Common myeloid progenitor, CD34-positive (primary cell): ENCODE measurements around the gene PSD2.

Source experiments
- CTCF ChIA-PET: fragments of 350-600 bp; sonication (Branson Sonifier 250); formaldehyde crosslinking; loops from one replicate; lab custom pipeline; 2021; ENCODE audit warnings: antibody characterized with exemption; lab: Charles Lee
- POLR2A ChIA-PET: fragments of 350-600 bp; sonication (Branson Sonifier 250); formaldehyde crosslinking; loops from one replicate; lab custom pipeline; 2021; ENCODE audit warnings: antibody characterized with exemption; lab: Charles Lee
- DNase-seq, 3 donors: peaks; one replicate each; pipeline versions ENCODE4 v3.0.0 to v3.0.0-alpha.2; 2013
- H3K27ac ChIP-seq, 2 experiments: 1 replicate in 1 of 2; 2 replicates in 1 of 2; pipeline ENCODE4 v1.7.0; 2013; ENCODE audit warnings: inconsistent platforms in 2 of 2, low read length in 2 of 2, mild to moderate bottlenecking in 2 of 2, low read depth in 1 of 2, moderate library complexity in 1 of 2; ENCODE audit not compliant: severe bottlenecking in 2 of 2, insufficient read depth in 1 of 2, poor library complexity in 1 of 2
- H3K27me3 ChIP-seq, 5 experiments: replicated peaks in 2 of 5; 1 replicate in 3 of 5; 2 replicates in 2 of 5; pipeline versions ENCODE4 v1.6.1 to v1.7.0; 2013; ENCODE audit warnings: low read length in 4 of 5, mild to moderate bottlenecking in 2 of 5, moderate library complexity in 2 of 5, inconsistent platforms in 1 of 5; ENCODE audit not compliant: insufficient read depth in 5 of 5, control insufficient read depth in 4 of 5
- H3K36me3 ChIP-seq, 4 experiments: 1 replicate in 2 of 4; 2 replicates in 2 of 4; pipeline versions ENCODE4 v1.6.1 to v1.7.0; 2013; ENCODE audit warnings: low read length in 3 of 4, control low read depth in 1 of 4, mild to moderate bottlenecking in 1 of 4; ENCODE audit not compliant: control insufficient read depth in 4 of 4, insufficient read depth in 4 of 4
- H3K4me1 ChIP-seq, 4 experiments: 1 replicate in 3 of 4; 2 replicates in 1 of 4; pipeline versions ENCODE4 v1.6.1 to v1.7.1; 2013; ENCODE audit warnings: low read length in 3 of 4, mild to moderate bottlenecking in 3 of 4, control low read depth in 1 of 4, inconsistent platforms in 1 of 4, moderate library complexity in 1 of 4; ENCODE audit not compliant: control insufficient read depth in 4 of 4, insufficient read depth in 4 of 4; ENCODE audit errors: control extremely low read depth in 1 of 4
- H3K4me3 ChIP-seq, 7 experiments: 1 replicate in 4 of 7; 2 replicates in 3 of 7; pipeline versions ENCODE4 v1.5.1 to v1.7.0; 2013; ENCODE audit warnings: mild to moderate bottlenecking in 7 of 7, low read length in 6 of 7, moderate library complexity in 6 of 7, inconsistent platforms in 2 of 7, low read depth in 2 of 7, control low read depth in 1 of 7; ENCODE audit not compliant: insufficient read depth in 4 of 7, control insufficient read depth in 1 of 7; ENCODE audit errors: extremely low read depth in 1 of 7
- H3K9me3 ChIP-seq, 5 experiments: 1 replicate in 4 of 5; 2 replicates in 1 of 5; pipeline versions ENCODE4 v1.6.1 to v1.7.1; 2013; ENCODE audit warnings: low read length in 4 of 5, mild to moderate bottlenecking in 2 of 5, inconsistent platforms in 1 of 5, low read depth in 1 of 5, moderate library complexity in 1 of 5; ENCODE audit not compliant: control insufficient read depth in 4 of 5, insufficient read depth in 2 of 5; ENCODE audit errors: control extremely low read depth in 1 of 5
- WGBS: methylation state at CpG from one replicate; pipeline ENCODE4 v1.1.5; 2013; ENCODE audit not compliant: insufficient coverage; 5-methylcytosine and 5-hydroxymethylcytosine counted together

Gene PSD2

GRCh38 chr5:139817970-139818369, 22.4 kb downstream of the PSD2 start:
- no peak overlapping the region for H3K4me3 ChIP-seq
- 100% methylated on average over 3 of the region's 3 CpGs for WGBS
- H3K27ac ChIP-seq = no peak overlapping the region
- H3K36me3 ChIP-seq = no peaks in the 10 kb centered on the region
- no peak for DNase-seq
- POLR2A ChIA-PET = no interaction called here
- H3K4me1 ChIP-seq = no peaks in the 10 kb centered on the region
- H3K27me3 ChIP-seq = peaks cover 0 to 16% (median 0%) of the 10 kb centered on the region in 5 experiments
- CTCF ChIA-PET = interaction anchor here (1.9 kb wide), 1 partner anchor 31 kb away, joined by 6 read pairs; no protein-coding TSS in a partner anchor
- peaks cover 0 to 10% (median 5%) of the 10 kb centered on the region in 5 experiments for H3K9me3 ChIP-seq

DNA sequence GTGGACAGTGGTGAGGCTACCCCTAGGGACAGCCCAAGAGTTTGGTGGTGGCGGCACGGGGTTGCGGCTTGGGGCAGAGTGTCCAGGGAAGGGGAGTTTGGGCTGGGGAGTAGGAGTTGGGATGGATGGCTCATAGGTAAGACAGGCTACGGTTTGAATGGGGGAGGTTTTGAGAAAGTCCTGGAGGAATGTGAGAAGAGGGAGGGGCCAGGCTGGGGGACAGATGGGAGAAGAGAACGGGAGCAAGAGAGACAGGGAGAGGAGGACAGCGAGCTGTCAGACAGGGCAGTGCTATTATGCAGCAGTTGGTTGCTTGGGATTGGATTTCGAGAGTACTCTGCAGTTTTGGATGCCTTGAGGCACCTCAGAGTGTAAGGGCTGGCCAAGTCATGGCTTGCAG, 24.5 kb downstream of the PSD2 start:
- 83% methylated on average over 4 of the region's 7 CpGs for WGBS
- ChIA-PET POLR2A (no interaction called here), CTCF (interaction anchor here (1.6 kb wide), 1 partner anchor 33 kb away, joined by 3 read pairs; no protein-coding TSS in a partner anchor)

DNA sequence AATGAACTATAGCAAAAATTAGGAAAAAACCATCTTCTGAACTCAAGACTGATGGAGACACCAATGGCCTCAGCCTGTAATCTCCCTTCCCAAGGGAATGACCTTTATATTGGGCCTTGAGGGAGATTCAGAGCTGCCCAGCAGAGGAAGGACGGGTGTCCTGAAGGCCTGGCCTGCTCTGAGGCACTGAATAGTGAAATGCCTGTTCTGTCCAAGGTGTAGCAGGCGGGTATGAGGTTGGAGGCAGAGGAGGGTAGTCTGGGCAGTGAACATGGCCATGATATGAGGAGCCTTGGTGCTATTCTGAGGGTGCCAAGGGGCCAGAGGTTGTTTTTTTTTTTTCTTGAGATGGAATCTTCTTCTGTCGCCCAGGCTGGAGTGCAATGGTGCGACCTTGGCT, 25.0 kb downstream of the PSD2 start:
- no peak for DNase-seq
- POLR2A ChIA-PET = no interaction called here
- no peaks in the 10 kb centered on the region for H3K4me1 ChIP-seq

More for the DNA sequence above, 24.5 kb downstream of the PSD2 start:
- Histone ChIP-seq H3K4me1 (no peaks in the 10 kb centered on the region), H3K27me3 (peaks cover 0 to 12% (median 0%) of the 10 kb centered on the region in 5 experiments), H3K36me3 (no peaks in the 10 kb centered on the region), H3K27ac (no peak overlapping the region), H3K9me3 (peaks cover 0 to 10% (median 5%) of the 10 kb centered on the region in 5 experiments), H3K4me3 (no peak overlapping the region)
- DNase-seq = no peak

GRCh38 chr5:139821806-139822552, 26.4 kb downstream of the PSD2 start:
- no peaks in the 10 kb centered on the region for H3K36me3 ChIP-seq
- H3K4me1 ChIP-seq = no peaks in the 10 kb centered on the region
- ChIA-PET CTCF (no interaction called here), POLR2A (no interaction called here)
- WGBS = 95% methylated on average over 9 of the region's 11 CpGs
- no peak for DNase-seq
- H3K4me3 ChIP-seq = no peak overlapping the region
- H3K9me3 ChIP-seq = peaks cover 0 to 10% (median 5%) of the 10 kb centered on the region in 5 experiments
- H3K27ac ChIP-seq = no peak overlapping the region
- H3K27me3 ChIP-seq = peaks cover 0 to 16% (median 0%) of the 10 kb centered on the region in 5 experiments

More for the DNA sequence above, 25.0 kb downstream of the PSD2 start:
- Histone ChIP-seq H3K27me3 (peaks cover 0 to 14% (median 0%) of the 10 kb centered on the region in 5 experiments), H3K36me3 (no peaks in the 10 kb centered on the region), H3K27ac (no peak overlapping the region), H3K9me3 (peaks cover 0 to 10% (median 5%) of the 10 kb centered on the region in 5 experiments), H3K4me3 (no peak overlapping the region)
- WGBS = 100% methylated on average over 2 of the region's 4 CpGs
- CTCF ChIA-PET = interaction anchor here (1.6 kb wide), 1 partner anchor 34 kb away, joined by 3 read pairs; no protein-coding TSS in a partner anchor

- no peak for DNase-seq
- H3K27me3 ChIP-seq = peaks cover 0 to 19% (median 0%) of the 10 kb centered on the region in 5 experiments
- no peak overlapping the region for H3K27ac ChIP-seq
- POLR2A ChIA-PET = no interaction called here
- no peaks in the 10 kb centered on the region for H3K36me3 ChIP-seq
- no peak overlapping the region for H3K4me3 ChIP-seq
- no peaks in the 10 kb centered on the region for H3K4me1 ChIP-seq
- peaks cover 0 to 10% (median 5%) of the 10 kb centered on the region in 5 experiments for H3K9me3 ChIP-seq
- CTCF ChIA-PET = interaction anchor here (1.0 kb wide), 1 partner anchor 15 kb away, joined by 4 read pairs; no protein-coding TSS in a partner anchor
- 90% methylated on average over 22 of the region's 25 CpGs for WGBS
Observed at GRCh38 chr5:139822553-139823425, 27.2 kb downstream of the PSD2 start.

GRCh38 chr5:139823757-139824355, 28.2 kb downstream of the PSD2 start:
- Histone ChIP-seq H3K4me1 (no peaks in the 10 kb centered on the region), H3K9me3 (peaks cover 0 to 6% (median 1%) of the 10 kb centered on the region in 5 experiments), H3K4me3 (no peak overlapping the region), H3K27me3 (peaks cover 0 to 14% (median 0%) of the 10 kb centered on the region in 5 experiments), H3K27ac (no peak overlapping the region), H3K36me3 (no peaks in the 10 kb centered on the region)
- DNase-seq = no peak
- POLR2A ChIA-PET = no interaction called here
- CTCF ChIA-PET = interaction anchor here (1.0 to 1.4 kb wide), 3 partner anchors 14 to 39 kb away, joined by 3 to 5 read pairs (median 4); no protein-coding TSS in a partner anchor
- 98% methylated on average over 4 of the region's 7 CpGs for WGBS
